LNCaP clone FGC (cell line): ENCODE results near the gene NPAS4.

Experiments
- DNase-seq: peaks from one replicate; pipeline ENCODE4 v3.0.0-alpha.2; 2011; ENCODE audit warnings: low read depth
- H3K4me3 ChIP-seq: 2 replicates; pipeline ENCODE4 v1.5.1; 2011; ENCODE audit warnings: mild to moderate bottlenecking, low read depth, low read length, control low read depth
- TF ChIP-seq, protein P1 (sequence below): IDR thresholded peaks from 2 replicates; pipeline ENCODE4 v1.5.1; 2012; ENCODE audit warnings: mild to moderate bottlenecking; ENCODE audit not compliant: control insufficient read depth, insufficient read depth; ENCODE audit errors: extremely low read depth

The NPAS4 gene

DNA sequence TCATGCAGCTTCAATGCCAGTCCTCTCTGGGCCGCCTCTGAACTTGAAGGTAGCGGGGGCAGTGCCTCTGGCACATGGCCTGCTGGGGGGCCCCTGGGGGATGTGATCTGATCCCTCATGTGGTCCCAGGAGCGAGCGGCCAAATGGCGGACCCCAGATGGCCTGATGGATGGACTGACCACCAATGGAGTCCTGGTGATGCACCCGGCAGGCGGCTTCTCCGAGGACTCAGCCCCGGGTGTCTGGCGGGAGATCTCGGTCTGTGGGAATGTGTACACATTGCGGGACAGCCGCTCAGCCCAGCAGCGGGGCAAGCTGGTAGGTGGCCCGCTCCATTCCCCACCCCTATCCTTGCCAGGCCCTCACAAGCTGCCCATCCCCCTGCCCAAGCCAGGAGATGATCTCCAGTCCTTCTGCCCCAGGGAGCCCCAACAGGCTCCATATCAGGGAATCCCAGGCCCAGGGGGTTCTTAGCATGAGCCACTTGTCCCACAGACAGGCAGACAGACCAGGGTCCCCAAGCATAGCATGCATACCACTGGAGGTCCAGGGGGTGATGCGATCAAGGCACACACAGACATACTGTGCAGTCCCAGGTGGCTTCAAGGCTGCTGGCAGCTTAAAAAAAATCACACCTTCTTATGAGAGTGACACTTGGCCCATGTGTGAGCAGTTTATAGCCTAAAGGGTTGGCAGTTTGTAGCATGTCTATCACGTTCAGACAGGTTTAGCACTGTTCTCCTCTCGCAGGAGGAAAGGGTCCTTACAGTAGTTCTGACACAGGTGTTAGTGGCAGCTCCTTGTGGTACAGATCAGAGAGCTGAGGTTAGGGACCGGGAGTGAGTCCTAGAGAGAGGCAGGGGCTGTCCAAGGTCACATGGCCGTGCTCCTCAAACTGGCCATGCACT, 53.0 kb downstream of the NPAS4 start:
- no peak overlapping the region for H3K4me3 ChIP-seq
- TF ChIP-seq, protein P1, sequence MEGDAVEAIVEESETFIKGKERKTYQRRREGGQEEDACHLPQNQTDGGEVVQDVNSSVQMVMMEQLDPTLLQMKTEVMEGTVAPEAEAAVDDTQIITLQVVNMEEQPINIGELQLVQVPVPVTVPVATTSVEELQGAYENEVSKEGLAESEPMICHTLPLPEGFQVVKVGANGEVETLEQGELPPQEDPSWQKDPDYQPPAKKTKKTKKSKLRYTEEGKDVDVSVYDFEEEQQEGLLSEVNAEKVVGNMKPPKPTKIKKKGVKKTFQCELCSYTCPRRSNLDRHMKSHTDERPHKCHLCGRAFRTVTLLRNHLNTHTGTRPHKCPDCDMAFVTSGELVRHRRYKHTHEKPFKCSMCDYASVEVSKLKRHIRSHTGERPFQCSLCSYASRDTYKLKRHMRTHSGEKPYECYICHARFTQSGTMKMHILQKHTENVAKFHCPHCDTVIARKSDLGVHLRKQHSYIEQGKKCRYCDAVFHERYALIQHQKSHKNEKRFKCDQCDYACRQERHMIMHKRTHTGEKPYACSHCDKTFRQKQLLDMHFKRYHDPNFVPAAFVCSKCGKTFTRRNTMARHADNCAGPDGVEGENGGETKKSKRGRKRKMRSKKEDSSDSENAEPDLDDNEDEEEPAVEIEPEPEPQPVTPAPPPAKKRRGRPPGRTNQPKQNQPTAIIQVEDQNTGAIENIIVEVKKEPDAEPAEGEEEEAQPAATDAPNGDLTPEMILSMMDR, result no peak
- DNase-seq, result no peak

DNA sequence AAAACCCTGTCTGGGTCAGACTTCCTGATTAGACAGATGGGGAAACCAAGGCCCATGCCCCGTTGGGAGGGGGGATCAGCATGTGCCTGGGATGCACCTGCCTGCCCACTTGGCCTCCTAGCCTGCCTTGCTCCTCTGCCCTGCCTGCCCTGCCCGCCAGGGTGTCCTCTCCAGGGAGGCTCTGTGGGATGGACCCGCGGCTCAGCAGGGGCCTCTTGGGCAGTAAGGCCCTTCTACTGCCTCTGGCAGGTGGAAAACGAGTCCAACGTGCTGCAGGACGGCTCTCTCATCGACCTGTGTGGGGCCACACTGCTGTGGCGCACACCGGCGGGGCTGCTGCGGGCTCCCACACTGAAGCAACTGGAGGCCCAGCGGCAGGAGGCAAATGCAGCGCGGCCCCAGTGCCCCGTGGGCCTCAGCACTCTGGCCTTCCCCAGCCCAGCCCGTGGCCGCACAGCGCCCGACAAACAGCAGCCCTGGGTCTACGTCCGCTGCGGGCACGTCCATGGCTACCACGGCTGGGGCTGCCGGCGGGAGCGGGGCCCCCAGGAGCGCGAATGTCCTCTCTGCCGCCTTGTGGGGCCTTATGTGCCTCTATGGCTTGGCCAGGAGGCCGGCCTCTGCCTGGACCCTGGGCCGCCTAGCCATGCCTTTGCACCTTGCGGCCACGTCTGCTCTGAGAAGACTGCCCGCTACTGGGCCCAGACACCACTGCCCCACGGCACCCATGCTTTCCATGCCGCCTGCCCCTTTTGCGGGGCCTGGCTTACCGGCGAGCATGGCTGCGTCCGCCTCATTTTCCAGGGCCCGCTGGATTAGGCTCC, 54.7 kb downstream of the NPAS4 start:
- TF ChIP-seq, protein P1, result no peak
- no peak for DNase-seq
- no peak overlapping the region for H3K4me3 ChIP-seq
